Retinal pigment epithelial cell (primary cell): Measurements from ENCODE around the gene DUSP10.

Experiments used
- DNase-seq: peaks from one replicate; pipeline ENCODE4 v3.0.0-alpha.2; 2010; ENCODE audit warnings: low read depth
- H3K4me3 ChIP-seq: 2 replicates; pipeline ENCODE4 v1.5.1; 2011; ENCODE audit warnings: mild to moderate bottlenecking, low read length, control low read depth, moderate library complexity
- CTCF ChIP-seq: conservative IDR thresholded peaks from 2 replicates; pipeline ENCODE4 v1.5.1; 2011; ENCODE audit warnings: low read depth, low read length, control low read depth, inconsistent platforms

DUSP10 gene

GRCh38 chr1:221735999-221736398 lies 5.9 kb downstream of the DUSP10 start:
- H3K4me3 ChIP-seq: no peak overlapping the region
- TF ChIP-seq CTCF: no peak
- DNase-seq: no peak

- DNase-seq: no peak
- no peak overlapping the region for H3K4me3 ChIP-seq
- no peak for TF ChIP-seq CTCF
Observed at GRCh38 chr1:221734187-221734586, 7.7 kb downstream of the DUSP10 start.

GRCh38 chr1:221732052-221732451 lies 9.8 kb downstream of the DUSP10 start:
- DNase-seq: no peak
- no peak for TF ChIP-seq CTCF
- no peak overlapping the region for H3K4me3 ChIP-seq

GRCh38 chr1:221729771-221730330 lies 12.0 kb downstream of the DUSP10 start:
- no peak for TF ChIP-seq CTCF
- no peak overlapping the region for H3K4me3 ChIP-seq
- no peak for DNase-seq

- no peak for TF ChIP-seq CTCF
- DNase-seq: no peak
- no peak overlapping the region for H3K4me3 ChIP-seq
Observed at GRCh38 chr1:221728037-221728505, 13.8 kb downstream of the DUSP10 start.

- no peak for TF ChIP-seq CTCF
- no peak for DNase-seq
- H3K4me3 ChIP-seq: no peak overlapping the region
Observed at GRCh38 chr1:221727146-221728036, 14.5 kb downstream of the DUSP10 start.
